Trophoblast cell (in vitro differentiated cells and primary cell): ENCODE data around the gene EDNRA. TPM values are rescaled to one million over a fixed set of nuclear protein-coding genes. Genes with fewer than 3 reads are reported as not detected.
"Not testable (repeated sequence)": the region's sequence is repeated elsewhere in the genome, so short reads cannot be mapped to it uniquely, and the experiment has no call there.

Experiments used
- DNase-seq, 2 donors: peaks; one replicate each; pipeline ENCODE4 v3.0.0-alpha.2; 2016
- H2AFZ ChIP-seq: 2 replicates; pipeline ENCODE4 v1.6.1; 2013; ENCODE audit warnings: low read length, moderate library complexity, mild to moderate bottlenecking; ENCODE audit not compliant: insufficient read depth, poor library complexity
- H2AK5ac ChIP-seq: 2 replicates; pipeline ENCODE4 v1.6.1; 2013; ENCODE audit warnings: mild to moderate bottlenecking, low read length
- H2BK120ac ChIP-seq: 2 replicates; pipeline ENCODE4 v1.6.1; 2013; ENCODE audit warnings: low read length, mild to moderate bottlenecking, moderate library complexity; ENCODE audit not compliant: insufficient read depth, poor library complexity
- H2BK12ac ChIP-seq: 2 replicates; pipeline ENCODE4 v1.6.1; 2013; ENCODE audit warnings: mild to moderate bottlenecking, low read length, moderate library complexity
- H2BK5ac ChIP-seq: 2 replicates; pipeline ENCODE4 v1.6.1; 2013; ENCODE audit warnings: low read length, low read depth, moderate library complexity, mild to moderate bottlenecking; ENCODE audit not compliant: poor library complexity
- H3K14ac ChIP-seq: 2 replicates; pipeline ENCODE4 v1.6.1; 2013; ENCODE audit warnings: mild to moderate bottlenecking, low read length
- H3K18ac ChIP-seq: 2 replicates; pipeline ENCODE4 v1.6.1; 2013; ENCODE audit warnings: mild to moderate bottlenecking, low read length
- H3K23ac ChIP-seq: 2 replicates; pipeline ENCODE4 v1.6.1; 2013; ENCODE audit warnings: low read length
- H3K27ac ChIP-seq: 2 replicates; pipeline ENCODE4 v1.5.1; 2013; ENCODE audit warnings: low read depth, mild to moderate bottlenecking, inconsistent platforms, low read length, moderate library complexity
- H3K27me3 ChIP-seq: 2 replicates; pipeline ENCODE4 v1.6.1; 2013; ENCODE audit warnings: inconsistent platforms, mild to moderate bottlenecking, low read length, moderate library complexity; ENCODE audit not compliant: insufficient read depth
- H3K36me3 ChIP-seq, 2 experiments: 1 replicate in 1 of 2; 2 replicates in 1 of 2; pipeline ENCODE4 v1.6.1; 2013; ENCODE audit warnings: low read length in 2 of 2, mild to moderate bottlenecking in 2 of 2, moderate library complexity in 1 of 2; ENCODE audit not compliant: insufficient read depth in 2 of 2, control insufficient read depth in 1 of 2
- H3K4ac ChIP-seq: 2 replicates; pipeline ENCODE4 v1.6.1; 2013; ENCODE audit warnings: low read depth, mild to moderate bottlenecking, low read length, moderate library complexity
- H3K4me1 ChIP-seq, 2 experiments: 1 replicate in 1 of 2; 2 replicates in 1 of 2; pipeline ENCODE4 v1.6.1; 2013; ENCODE audit warnings: low read length in 2 of 2, mild to moderate bottlenecking in 2 of 2, moderate library complexity in 1 of 2; ENCODE audit not compliant: insufficient read depth in 2 of 2, control insufficient read depth in 1 of 2
- H3K4me2 ChIP-seq: 2 replicates; pipeline ENCODE4 v1.6.1; 2013; ENCODE audit warnings: inconsistent platforms, mild to moderate bottlenecking, low read length, moderate library complexity
- H3K4me3 ChIP-seq: 2 replicates; pipeline ENCODE4 v1.5.1; 2013; ENCODE audit warnings: mild to moderate bottlenecking, low read depth, low read length, inconsistent platforms
- H3K79me1 ChIP-seq: one replicate; pipeline ENCODE4 v1.6.1; 2013; ENCODE audit warnings: low read length
- H3K79me2 ChIP-seq: 2 replicates; pipeline ENCODE4 v1.6.1; 2013; ENCODE audit warnings: low read length, mild to moderate bottlenecking; ENCODE audit not compliant: control insufficient read depth, insufficient read depth, poor library complexity
- H3K9ac ChIP-seq: 2 replicates; pipeline ENCODE4 v1.6.1; 2013; ENCODE audit warnings: mild to moderate bottlenecking, low read length
- H3K9me3 ChIP-seq: 2 replicates; pipeline ENCODE4 v1.6.1; 2013; ENCODE audit warnings: low read depth, mild to moderate bottlenecking, control low read depth, inconsistent platforms, low read length; ENCODE audit not compliant: insufficient read depth
- H4K12ac ChIP-seq: 2 replicates; pipeline ENCODE4 v1.6.1; 2013; ENCODE audit warnings: low read depth, mild to moderate bottlenecking, low read length, moderate library complexity
- H4K8ac ChIP-seq: 2 replicates; pipeline ENCODE4 v1.6.1; 2013; ENCODE audit warnings: low read depth, mild to moderate bottlenecking, low read length, moderate library complexity
- H4K91ac ChIP-seq: one replicate; pipeline ENCODE4 v1.6.1; 2013; ENCODE audit warnings: low read depth, mild to moderate bottlenecking, low read length, moderate library complexity
- WGBS: extraction: QIAGEN DNeasy Blood & Tissue Kit; methylation state at CpG from one replicate; pipeline ENCODE4 v1.1.7; 2013; ENCODE audit warnings: missing lambda C conversion rate; ENCODE audit not compliant: insufficient read length, insufficient coverage; ENCODE audit errors: extremely low coverage; 5-methylcytosine and 5-hydroxymethylcytosine counted together
- polyA plus RNA-seq: library from polyadenylated mRNA; stranded (reverse); fragments of 200-250 nt; gene quantifications from 2 replicates; pipeline ENCODE4 v1.2.3, GENCODE V29; 2013

Gene EDNRA
- polyA plus RNA-seq = 2.8 and 3.3 TPM in 2 replicates

- H4K8ac ChIP-seq = peak within 1 kb of the TSS; percentile 2
- H3K9me3 ChIP-seq = no peaks in the 10 kb centered on the region
- H2BK12ac ChIP-seq = no peak within 1 kb of the TSS
- H2AK5ac ChIP-seq = no peak within 1 kb of the TSS
- H3K9ac ChIP-seq = no peak within 1 kb of the TSS
- H3K4me3 ChIP-seq = peak within 1 kb of the TSS; percentile 68
- no peaks in the 10 kb centered on the region for H3K79me2 ChIP-seq
- no peak within 1 kb of the TSS for H3K18ac ChIP-seq
- H2BK120ac ChIP-seq = no peak within 1 kb of the TSS
- peak within 1 kb of the TSS; percentile 18 for H2AFZ ChIP-seq
- no peaks in the 10 kb centered on the region for H3K36me3 ChIP-seq
- peak within 1 kb of the TSS; percentile 88 for H3K4me2 ChIP-seq
- H3K79me1 ChIP-seq = no peaks in the 10 kb centered on the region
- H3K27me3 ChIP-seq = no peaks in the 10 kb centered on the region
- no peak within 1 kb of the TSS for H3K27ac ChIP-seq
- DNase-seq = no peak
- no peak within 1 kb of the TSS for H3K23ac ChIP-seq
- H3K4me1 ChIP-seq = no peaks in the 10 kb centered on the region
- H3K14ac ChIP-seq = no peak within 1 kb of the TSS
- no peak within 1 kb of the TSS for H2BK5ac ChIP-seq
- H4K12ac ChIP-seq = no peak within 1 kb of the TSS
- no CpG with 5 or more reads among the region's 68 CpGs for WGBS
- H4K91ac ChIP-seq = no peak within 1 kb of the TSS
- H3K4ac ChIP-seq = no peak within 1 kb of the TSS
Measured at GRCh38 chr4:147480891-147481576, at the start of gene EDNRA. EDNRA (plus strand) TSS chr4:147481097; CDS start chr4:147485682, 4,585 bp downstream.

DNA sequence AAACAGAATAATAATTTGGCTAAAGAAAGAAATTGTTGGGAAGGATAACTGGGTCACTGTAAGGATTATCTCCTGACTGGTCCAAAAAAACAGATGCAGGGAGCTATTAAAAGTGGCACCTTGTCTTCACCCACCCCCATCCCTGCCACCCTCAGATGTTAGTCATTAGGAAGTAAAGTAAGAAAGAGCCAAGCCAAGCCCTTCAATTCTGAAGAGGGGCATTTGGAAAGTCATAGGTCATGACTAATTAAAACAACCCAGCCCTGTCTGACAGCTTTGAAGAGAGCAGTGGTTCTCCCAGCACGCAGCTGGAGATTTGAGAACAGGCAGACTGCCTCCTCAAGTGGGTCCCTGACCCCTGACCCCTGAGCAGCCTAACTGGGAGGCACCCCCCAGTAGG is 46.5 kb upstream of the EDNRA start:
- H3K14ac ChIP-seq, H2AFZ ChIP-seq, H3K4me1 ChIP-seq, H3K4ac ChIP-seq, H4K8ac ChIP-seq, H4K12ac ChIP-seq, H2BK120ac ChIP-seq, H3K79me2 ChIP-seq, H3K79me1 ChIP-seq, H3K9ac ChIP-seq, H3K9me3 ChIP-seq, H3K27me3 ChIP-seq, H2BK5ac ChIP-seq, H3K18ac ChIP-seq, DNase-seq, H2BK12ac ChIP-seq, H3K23ac ChIP-seq, H4K91ac ChIP-seq, H3K27ac ChIP-seq, H2AK5ac ChIP-seq, H3K4me3 ChIP-seq, H3K36me3 ChIP-seq: not testable (repeated sequence)
- no CpG with 5 or more reads among the region's 1 CpG for WGBS
- H3K4me2 ChIP-seq = peak overlapping the region; percentile 43

DNA sequence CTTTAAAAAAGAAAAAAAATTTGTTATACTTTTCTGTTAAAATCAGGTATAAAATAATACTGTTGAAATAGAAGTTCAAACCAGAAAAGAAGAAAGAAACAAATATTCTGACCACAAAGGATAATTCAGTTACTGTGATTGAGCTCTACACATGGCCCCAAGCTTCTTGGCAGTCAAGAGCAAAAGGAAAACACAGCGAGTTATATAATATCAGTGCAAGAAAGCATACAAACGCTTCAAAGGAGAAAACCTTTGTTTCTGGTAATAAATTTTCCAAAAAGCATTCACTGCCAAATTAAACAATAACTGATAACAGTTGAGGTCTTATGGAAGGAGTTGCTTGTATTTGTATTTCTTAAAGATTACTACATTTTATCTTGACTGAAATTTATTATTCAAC is 40.5 kb upstream of the EDNRA start:
- no peak overlapping the region for H3K23ac ChIP-seq
- no peak overlapping the region for H4K8ac ChIP-seq
- no peaks in the 10 kb centered on the region for H3K27me3 ChIP-seq
- no peaks in the 10 kb centered on the region for H3K4me1 ChIP-seq
- no peaks in the 10 kb centered on the region for H3K79me2 ChIP-seq
- no peak overlapping the region for H3K4me2 ChIP-seq
- H3K4ac ChIP-seq = no peak overlapping the region
- H3K27ac ChIP-seq = no peak overlapping the region
- no peaks in the 10 kb centered on the region for H3K9me3 ChIP-seq
- no CpG with 5 or more reads among the region's 2 CpGs for WGBS
- no peaks in the 10 kb centered on the region for H3K36me3 ChIP-seq
- no peak overlapping the region for H2BK5ac ChIP-seq
- H3K9ac ChIP-seq = no peak overlapping the region
- H2BK120ac ChIP-seq = no peak overlapping the region
- no peak for DNase-seq
- no peak overlapping the region for H2AFZ ChIP-seq
- H3K18ac ChIP-seq = no peak overlapping the region
- H3K4me3 ChIP-seq = no peak overlapping the region
- no peak overlapping the region for H3K14ac ChIP-seq
- H4K91ac ChIP-seq = no peak overlapping the region
- H2AK5ac ChIP-seq = no peak overlapping the region
- H4K12ac ChIP-seq = no peak overlapping the region
- no peaks in the 10 kb centered on the region for H3K79me1 ChIP-seq
- no peak overlapping the region for H2BK12ac ChIP-seq

DNA sequence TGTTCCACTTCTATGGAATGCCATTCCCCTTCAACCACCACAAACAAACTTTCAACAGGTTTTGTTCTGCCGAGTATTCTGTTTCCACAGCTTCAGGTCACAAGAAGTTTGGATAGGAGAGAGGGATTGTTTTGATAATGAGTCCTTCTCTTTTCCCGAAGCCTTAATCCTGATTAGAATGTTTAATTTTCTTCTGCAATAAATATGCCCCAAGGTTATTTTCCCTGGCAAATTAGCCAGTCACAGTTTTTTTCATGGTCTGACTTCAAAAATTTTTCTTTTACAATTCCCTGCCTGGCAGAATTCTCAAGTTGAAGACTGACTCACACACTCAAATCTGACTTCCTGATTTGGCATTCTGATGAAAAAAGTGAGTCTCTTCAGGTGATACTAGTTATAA is 33.1 kb upstream of the EDNRA start:
- H2AK5ac ChIP-seq = no peak overlapping the region
- no peak overlapping the region for H3K14ac ChIP-seq
- no peak for DNase-seq
- H4K12ac ChIP-seq = no peak overlapping the region
- H3K9ac ChIP-seq = no peak overlapping the region
- H3K4me2 ChIP-seq = no peak overlapping the region
- no peak overlapping the region for H3K18ac ChIP-seq
- no peaks in the 10 kb centered on the region for H3K36me3 ChIP-seq
- H2AFZ ChIP-seq = no peak overlapping the region
- no peaks in the 10 kb centered on the region for H3K9me3 ChIP-seq
- no peaks in the 10 kb centered on the region for H3K79me2 ChIP-seq
- H4K91ac ChIP-seq = no peak overlapping the region
- no peaks in the 10 kb centered on the region for H3K27me3 ChIP-seq
- H3K27ac ChIP-seq = no peak overlapping the region
- no peak overlapping the region for H2BK12ac ChIP-seq
- H4K8ac ChIP-seq = no peak overlapping the region
- H3K23ac ChIP-seq = no peak overlapping the region
- WGBS = no CpG with 5 or more reads among the region's 2 CpGs
- no peak overlapping the region for H2BK120ac ChIP-seq
- H3K4me1 ChIP-seq = no peaks in the 10 kb centered on the region
- no peaks in the 10 kb centered on the region for H3K79me1 ChIP-seq
- H3K4ac ChIP-seq = no peak overlapping the region
- H3K4me3 ChIP-seq = no peak overlapping the region
- no peak overlapping the region for H2BK5ac ChIP-seq
